Measurements from ENCODE around the gene DHRS7C. TPM values are rescaled to one million over a fixed set of nuclear protein-coding genes. Genes with fewer than 3 reads are reported as not detected.

DHRS7C gene
- total and polyA plus RNA-seq, 7 donors, result 0.92 TPM; not detected in 6

DNA sequence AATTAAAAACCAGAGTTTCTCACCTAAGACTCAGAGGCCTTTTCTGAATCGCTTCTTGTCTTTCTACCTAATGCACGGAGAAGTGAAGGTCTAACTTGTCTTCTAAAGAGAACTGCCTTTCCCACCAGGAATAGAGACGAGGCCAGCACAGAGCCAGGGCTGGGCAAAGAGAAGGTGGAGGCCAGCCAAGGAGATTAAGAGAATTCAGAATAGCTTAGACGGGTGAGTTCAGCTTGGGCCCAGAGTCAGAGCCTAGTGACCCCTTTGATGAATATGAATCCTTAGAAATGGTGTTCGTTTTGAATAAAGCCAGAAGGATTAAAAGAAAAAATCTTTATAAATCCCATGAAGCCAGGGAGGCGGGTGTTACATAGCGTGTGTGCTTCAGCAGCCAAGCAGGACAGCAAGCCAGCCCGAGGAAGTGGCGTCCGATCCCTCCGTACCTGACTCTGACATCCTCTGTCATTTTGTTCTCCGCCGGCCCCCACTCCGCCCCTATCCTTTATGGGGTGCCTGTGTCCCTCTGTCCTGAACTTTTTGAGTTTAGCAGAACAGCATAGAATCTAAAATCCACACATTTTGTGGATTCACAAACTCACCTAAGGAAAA lies 23.0 kb upstream of the DHRS7C start:
- H3K4me1 ChIP-seq, result no peaks in the 10 kb centered on the region
- intact Hi-C loops (cut with DNase I), result no loop called here
- H3K36me3 ChIP-seq, result no peaks in the 10 kb centered on the region
- no peaks in the 10 kb centered on the region for H3K27me3 ChIP-seq
- no peak overlapping the region for H3K27ac ChIP-seq
- no peak overlapping the region for H3K4me3 ChIP-seq
- TF ChIP-seq POLR2AphosphoS5 (IDR thresholded peaks at IDR 0.05), result no peak
- no peak for TF ChIP-seq POLR2A (IDR thresholded peaks at IDR 0.05)
- TF ChIP-seq, protein P1, sequence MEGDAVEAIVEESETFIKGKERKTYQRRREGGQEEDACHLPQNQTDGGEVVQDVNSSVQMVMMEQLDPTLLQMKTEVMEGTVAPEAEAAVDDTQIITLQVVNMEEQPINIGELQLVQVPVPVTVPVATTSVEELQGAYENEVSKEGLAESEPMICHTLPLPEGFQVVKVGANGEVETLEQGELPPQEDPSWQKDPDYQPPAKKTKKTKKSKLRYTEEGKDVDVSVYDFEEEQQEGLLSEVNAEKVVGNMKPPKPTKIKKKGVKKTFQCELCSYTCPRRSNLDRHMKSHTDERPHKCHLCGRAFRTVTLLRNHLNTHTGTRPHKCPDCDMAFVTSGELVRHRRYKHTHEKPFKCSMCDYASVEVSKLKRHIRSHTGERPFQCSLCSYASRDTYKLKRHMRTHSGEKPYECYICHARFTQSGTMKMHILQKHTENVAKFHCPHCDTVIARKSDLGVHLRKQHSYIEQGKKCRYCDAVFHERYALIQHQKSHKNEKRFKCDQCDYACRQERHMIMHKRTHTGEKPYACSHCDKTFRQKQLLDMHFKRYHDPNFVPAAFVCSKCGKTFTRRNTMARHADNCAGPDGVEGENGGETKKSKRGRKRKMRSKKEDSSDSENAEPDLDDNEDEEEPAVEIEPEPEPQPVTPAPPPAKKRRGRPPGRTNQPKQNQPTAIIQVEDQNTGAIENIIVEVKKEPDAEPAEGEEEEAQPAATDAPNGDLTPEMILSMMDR (IDR thresholded peaks at IDR 0.05), result no peak
- TF ChIP-seq EP300 (IDR thresholded peaks at IDR 0.05), result no peak
- WGBS, 2 donors, result 83 to 85% methylated on average over 14 of the region's 14 CpGs
- no peaks in the 10 kb centered on the region for H3K9me3 ChIP-seq
- no peak for DNase-seq

- no peak for DNase-seq
- H3K27me3 ChIP-seq, result no peaks in the 10 kb centered on the region
- H3K9me3 ChIP-seq, result no peaks in the 10 kb centered on the region
- intact Hi-C loops (cut with DNase I), result no loop called here
- 77 to 81% methylated on average over 9 of the region's 9 CpGs for WGBS, 2 donors
- no peak overlapping the region for H3K27ac ChIP-seq
- no peak overlapping the region for H3K4me3 ChIP-seq
- H3K4me1 ChIP-seq, result no peaks in the 10 kb centered on the region
- TF ChIP-seq, protein P1 (IDR thresholded peaks at IDR 0.05), result no peak
- no peak for TF ChIP-seq EP300 (IDR thresholded peaks at IDR 0.05)
- no peak for TF ChIP-seq POLR2A (IDR thresholded peaks at IDR 0.05)
- no peak for TF ChIP-seq POLR2AphosphoS5 (IDR thresholded peaks at IDR 0.05)
- H3K36me3 ChIP-seq, result no peaks in the 10 kb centered on the region
Measured at GRCh38 chr17:9813166-9813565, 21.8 kb upstream of the DHRS7C start.

DNA sequence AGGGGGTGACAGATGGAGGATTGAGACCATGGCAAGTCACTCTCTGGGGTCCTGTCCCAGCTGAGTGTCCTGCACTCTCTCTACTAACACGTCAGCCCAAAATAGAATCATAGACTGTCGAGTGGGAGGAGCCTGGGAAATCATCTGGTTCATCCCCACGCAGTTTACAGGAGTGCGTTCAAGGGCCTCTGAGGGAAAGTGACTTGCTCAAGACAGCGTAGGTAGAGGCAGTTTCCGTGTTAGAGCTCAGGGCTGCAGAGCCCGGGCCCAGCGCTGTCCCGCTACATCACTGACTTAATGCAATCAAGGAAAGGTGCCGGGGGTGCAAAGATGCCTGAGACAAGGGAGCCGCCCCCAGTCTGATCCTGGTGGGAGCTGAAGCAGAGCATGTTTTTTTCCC lies 20.1 kb upstream of the DHRS7C start:
- no peaks in the 10 kb centered on the region for H3K27me3 ChIP-seq
- 61 to 73% methylated on average over 11 of the region's 11 CpGs for WGBS, 2 donors
- intact Hi-C loops (cut with DNase I), result no loop called here
- H3K27ac ChIP-seq, result no peak overlapping the region
- no peak overlapping the region for H3K4me3 ChIP-seq
- TF ChIP-seq POLR2AphosphoS5 (IDR thresholded peaks at IDR 0.05) (no peak), POLR2A (IDR thresholded peaks at IDR 0.05) (no peak), EP300 (IDR thresholded peaks at IDR 0.05) (no peak)
- TF ChIP-seq, protein P1 (IDR thresholded peaks at IDR 0.05), result no peak
- no peaks in the 10 kb centered on the region for H3K36me3 ChIP-seq
- no peak for DNase-seq
- H3K9me3 ChIP-seq, result no peaks in the 10 kb centered on the region
- H3K4me1 ChIP-seq, result no peaks in the 10 kb centered on the region

- H3K36me3 ChIP-seq, result no peaks in the 10 kb centered on the region
- DNase-seq, result no peak
- intact Hi-C loops (cut with DNase I), result no loop called here
- H3K4me3 ChIP-seq, result no peak overlapping the region
- H3K27ac ChIP-seq, result no peak overlapping the region
- 81 to 89% methylated on average over 5 of the region's 5 CpGs for WGBS, 2 donors
- TF ChIP-seq, protein P1 (IDR thresholded peaks at IDR 0.05), result no peak
- TF ChIP-seq EP300 (IDR thresholded peaks at IDR 0.05) (no peak), POLR2A (IDR thresholded peaks at IDR 0.05) (no peak), POLR2AphosphoS5 (IDR thresholded peaks at IDR 0.05) (no peak)
- no peaks in the 10 kb centered on the region for H3K4me1 ChIP-seq
- H3K27me3 ChIP-seq, result no peaks in the 10 kb centered on the region
- H3K9me3 ChIP-seq, result no peaks in the 10 kb centered on the region
Measured at GRCh38 chr17:9811086-9811485, 19.7 kb upstream of the DHRS7C start.

Measured in sigmoid colon (tissue), 7 donors.